K562 (cell line): ENCODE measurements around the gene DPM1. TPM values are rescaled to one million over a fixed set of nuclear protein-coding genes. Genes with fewer than 3 reads are reported as not detected.

Source experiments
- ATAC-seq: fragments of 200-7000 bp; cut with Tn5 transposase; 3 replicates; pipeline ENCODE4 v1.9.1; 2020; ENCODE audit warnings: moderate library complexity
- BruUV-seq: library from RNA; stranded (reverse); fragments of 400-500 nt; replicated peaks from 2 replicates; lab custom pipeline; 2021; lab: Mats Ljungman, UMichigan
- CTCF ChIA-PET: fragments of 300-600 bp; formaldehyde crosslinking; extraction: SDS; loops from one replicate; lab custom pipeline; 2021; ENCODE audit warnings: low intra/inter-chr PET ratio; lab: Yijun Ruan, JAX
- POLR2A ChIA-PET: fragments of 300-600, 350-650 bp; sonication (Branson Sonifier 250); formaldehyde crosslinking; extraction: SDS; loops from one replicate; lab custom pipeline; 2021; ENCODE audit warnings: antibody characterized with exemption, inconsistent platforms; lab: Yijun Ruan, JAX
- DNase-seq, 4 experiments: peaks; one replicate each; pipeline versions ENCODE4 v3.0.0 to v3.0.0-alpha.2; 2011 to 2018; ENCODE audit warnings: low spot score in 3 of 4, mixed read lengths in 3 of 4; ENCODE audit errors: extremely low read depth in 1 of 4
- FAIRE-seq: peaks from 2 replicates; lab custom pipeline; 2011; peaks lifted over from hg19 to GRCh38; lab: Jason Lieb, UNC
- H2AFZ ChIP-seq: 2 replicates; pipeline ENCODE4 v1.6.0; 2011; ENCODE audit warnings: low read depth, low read length, control low read depth, inconsistent platforms
- H3K27ac ChIP-seq: fragments of 200-600 bp; 3 replicates; pipeline ENCODE4 v1.8.0; 2011; ENCODE audit warnings: low read depth, mild to moderate bottlenecking, control low read depth, inconsistent platforms, low read length, moderate library complexity, mixed read lengths; ENCODE audit errors: extremely low read depth
- H3K27me3 ChIP-seq, 2 experiments: fragments of 300-600 bp in 1 of 2; 2 replicates in 1 of 2; 3 replicates in 1 of 2; pipeline versions ENCODE4 v1.6.0 to v1.8.0; 2011; ENCODE audit warnings: inconsistent platforms in 2 of 2, low read length in 2 of 2, mild to moderate bottlenecking in 1 of 2, mixed read lengths in 1 of 2, moderate library complexity in 1 of 2; ENCODE audit not compliant: control insufficient read depth in 2 of 2, insufficient read depth in 2 of 2
- H3K36me3 ChIP-seq: fragments of 300-600 bp; 3 replicates; pipeline ENCODE4 v1.8.0; 2011; ENCODE audit warnings: mild to moderate bottlenecking, low read length, inconsistent platforms; ENCODE audit not compliant: control insufficient read depth, insufficient read depth
- H3K4me1 ChIP-seq, 2 experiments: fragments of 200-600 bp in 1 of 2; replicated peaks in 1 of 2; 2 replicates in 1 of 2; 3 replicates in 1 of 2; pipeline versions ENCODE4 v1.5.1 to v1.8.0; 2011; ENCODE audit warnings: inconsistent platforms in 2 of 2, low read length in 2 of 2, mild to moderate bottlenecking in 1 of 2, mixed read lengths in 1 of 2, moderate library complexity in 1 of 2; ENCODE audit not compliant: control insufficient read depth in 2 of 2, insufficient read depth in 2 of 2
- H3K4me2 ChIP-seq: 2 replicates; pipeline ENCODE4 v1.6.1; 2011; ENCODE audit warnings: low read length, control low read depth, inconsistent platforms, mixed read lengths; ENCODE audit not compliant: insufficient read depth
- H3K4me3 ChIP-seq: fragments of 200-600 bp; sonication (generic), shearing (Covaris generic); 2 replicates; pipeline ENCODE4 v1.5.1; 2016; ENCODE audit warnings: control low read depth, inconsistent platforms
- H3K79me2 ChIP-seq: fragments of 200-600 bp; 3 replicates; pipeline ENCODE4 v1.8.0; 2011; ENCODE audit warnings: low read length, inconsistent platforms; ENCODE audit not compliant: control insufficient read depth, insufficient read depth
- H3K9ac ChIP-seq, 2 experiments: 2 replicates each; pipeline versions ENCODE4 v1.6.0 to v1.6.1; 2011; ENCODE audit warnings: low read depth in 2 of 2, low read length in 2 of 2, control low read depth in 1 of 2, inconsistent platforms in 1 of 2, mild to moderate bottlenecking in 1 of 2, mixed read lengths in 1 of 2; ENCODE audit not compliant: insufficient read depth in 1 of 2
- H3K9me1 ChIP-seq: one replicate; pipeline ENCODE4 v1.6.0; 2011; ENCODE audit warnings: inconsistent platforms, mild to moderate bottlenecking, low read length, moderate library complexity; ENCODE audit not compliant: control insufficient read depth, insufficient read depth
- H3K9me3 ChIP-seq: replicated peaks from 2 replicates; pipeline ENCODE4 v1.5.1; 2011; ENCODE audit warnings: low read depth, low read length, inconsistent platforms; ENCODE audit not compliant: control insufficient read depth, insufficient read depth
- H4K20me1 ChIP-seq: replicated peaks from 2 replicates; pipeline ENCODE4 v1.6.1; 2011; ENCODE audit warnings: low read length, inconsistent platforms, mixed read lengths; ENCODE audit not compliant: control insufficient read depth, insufficient read depth
- C11orf30 ChIP-seq: fragments of 450-650 bp; IDR thresholded peaks from 2 replicates; pipeline ENCODE4 v1.6.1; 2016; ENCODE audit warnings: low read depth, mild to moderate bottlenecking
- CBFB ChIP-seq: sonication (generic); formaldehyde crosslinking; IDR thresholded peaks from 2 replicates; pipeline ENCODE4 v1.4.0; 2020; ENCODE audit warnings: mild to moderate bottlenecking, missing genetic modification reagents
- CHD1 ChIP-seq: fragments of 200-600 bp; sonication (generic); IDR thresholded peaks from one replicate; pipeline ENCODE4 v1.6.1; 2012; ENCODE audit warnings: mild to moderate bottlenecking, moderate library complexity, low read length, inconsistent platforms
- CSDE1 ChIP-seq, 2 experiments: fragments of 450-650 bp; IDR thresholded peaks; 2 replicates each; pipeline ENCODE4 v1.6.1; 2016; ENCODE audit warnings: mild to moderate bottlenecking in 1 of 2
- E2F6 ChIP-seq, 2 experiments: IDR thresholded peaks; 2 replicates each; pipeline ENCODE4 v1.6.1; 2011; ENCODE audit warnings: borderline replicate concordance in 1 of 2, control low read depth in 1 of 2, low read depth in 1 of 2, low read length in 1 of 2, mild to moderate bottlenecking in 1 of 2, mixed read lengths in 1 of 2, moderate library complexity in 1 of 2; ENCODE audit not compliant: insufficient read depth in 1 of 2, insufficient read length in 1 of 2, poor library complexity in 1 of 2, severe bottlenecking in 1 of 2; ENCODE audit errors: extremely low read depth in 1 of 2
- FOXO4 ChIP-seq: fragments of 450-650 bp; formaldehyde crosslinking; IDR thresholded peaks from 2 replicates; pipeline ENCODE4 v1.4.0; 2020; ENCODE audit warnings: mild to moderate bottlenecking, moderate library complexity
- KLF13 ChIP-seq: fragments of 450-650 bp; IDR thresholded peaks from 2 replicates; pipeline ENCODE4 v1.6.1; 2016; ENCODE audit warnings: missing genetic modification characterization, low read depth, mild to moderate bottlenecking, missing compliant biosample characterization, moderate library complexity, borderline replicate concordance
- LCOR ChIP-seq: sonication (generic); formaldehyde crosslinking; IDR thresholded peaks from 2 replicates; pipeline ENCODE4 v1.8.0; 2022; ENCODE audit warnings: mild to moderate bottlenecking, missing genetic modification reagents
- NFRKB ChIP-seq: fragments of 450-650 bp; IDR thresholded peaks from 2 replicates; pipeline ENCODE4 v1.6.1; 2016; ENCODE audit warnings: low read depth
- ZNF174 ChIP-seq: fragments of 250-450 bp; sonication (Bioruptor Pico); IDR thresholded peaks from 2 replicates; pipeline ENCODE4 v1.4.0; 2020; ENCODE audit warnings: mild to moderate bottlenecking
- WGBS: fragments of 100-300 bp; shearing (Covaris generic); methylation state at CpG from one replicate; pipeline ENCODE4 v1.1.6; 2016; ENCODE audit warnings: low coverage, mixed read lengths; ENCODE audit not compliant: insufficient coverage; ENCODE audit errors: missing lambda C conversion rate; 5-methylcytosine and 5-hydroxymethylcytosine counted together
- in situ Hi-C: fragments of 300-500 bp; cut with MboI; formaldehyde crosslinking; loops from 4 replicates; pipeline ENCODE4 v1.15.0; 2018; ENCODE audit warnings: inconsistent platforms, mixed read lengths
- intact Hi-C: fragments of 100-400 bp; cut with micrococcal nuclease; formaldehyde crosslinking; loops from 2 replicates; pipeline ENCODE4 v1.14.2; 2022
- polyA plus RNA-seq, 8 experiments: library from polyadenylated mRNA; depleted of rRNA in 4 of 8; stranded (reverse) in 5 of 8; unstranded in 3 of 8; fragments of >200 nt; fragmentation: Nextera tagmentation in 2 of 8; fragmentation: Illumina TruSeq in 1 of 8; extraction: Ambion mirVana in 2 of 8; extraction: Trizol in 1 of 8; gene quantifications; 2 replicates each; pipeline versions ENCODE4 v1.2.1 to v1.2.3, GENCODE V29; 2011 to 2014; ENCODE audit warnings: inconsistent platforms in 1 of 8, missing spikeins in 1 of 8
- total RNA-seq, 7 experiments: library from RNA; depleted of rRNA in 6 of 7; stranded (reverse); fragments of >200 nt in 6 of 7; fragmentation: Illumina TruSeq in 2 of 7; extraction: Trizol in 2 of 7; gene quantifications; 2 replicates each; pipeline versions ENCODE4 v1.2.1 to v1.2.3, GENCODE V29; 2011 to 2021; ENCODE audit warnings: low replicate concordance in 1 of 7
- TF ChIP-seq, protein P1 (sequence below): fragments of 450-650 bp; formaldehyde crosslinking; IDR thresholded peaks from 2 replicates; pipeline ENCODE4 v1.4.0; 2020; ENCODE audit warnings: mild to moderate bottlenecking
- TF ChIP-seq, protein P2 (sequence below), 2 experiments: fragments of 450-650 bp; conservative IDR thresholded peaks; 2 replicates each; pipeline ENCODE4 v1.6.1; 2017; ENCODE audit warnings: mild to moderate bottlenecking in 2 of 2, moderate library complexity in 2 of 2
- TF ChIP-seq, protein P3 (sequence below): fragments of 450-650 bp; formaldehyde crosslinking; IDR thresholded peaks from 2 replicates; pipeline ENCODE4 v1.4.0; 2022; ENCODE audit warnings: mild to moderate bottlenecking, moderate library complexity
- TF ChIP-seq, protein P4 (sequence below): IDR thresholded peaks from 3 replicates; pipeline ENCODE4 v1.6.1; 2011; ENCODE audit warnings: borderline replicate concordance, mild to moderate bottlenecking; ENCODE audit not compliant: insufficient read length, insufficient read depth

DPM1 gene
- total and polyA plus RNA-seq, 9 of the 15 experiments (the other 6 are each of a cell fraction or from before 2014, with no cell fraction given), result 75.2 to 190 (median 153) TPM

DNA sequence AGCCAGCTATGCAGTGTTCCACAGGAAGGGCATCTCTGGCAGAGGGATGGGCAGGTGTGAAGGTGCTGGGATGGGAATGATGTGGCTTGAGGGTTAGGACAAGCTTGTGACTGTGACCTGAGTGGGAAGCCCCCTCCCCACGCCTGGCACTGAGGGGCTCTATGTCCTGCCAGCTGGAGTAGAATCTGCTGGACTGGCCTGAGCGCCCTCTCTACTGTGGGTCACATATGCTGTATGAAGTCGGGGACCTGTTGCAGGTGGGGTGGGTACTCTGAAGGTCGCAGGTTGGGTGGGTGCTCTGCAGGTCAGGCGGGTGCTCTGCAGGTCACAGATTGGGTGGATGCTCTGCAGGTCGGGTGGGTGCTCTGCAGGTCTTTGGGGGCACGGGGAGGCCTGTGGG is 44.3 kb upstream of the DPM1 start:
- no peak overlapping the region for H3K4me2 ChIP-seq
- H2AFZ ChIP-seq, result no peak overlapping the region
- 1% methylated on average over 7 of the region's 7 CpGs for WGBS
- DNase-seq (no peak), ATAC-seq (no peak), FAIRE-seq (no peak)
- H3K4me1 ChIP-seq, result peaks cover 0 to 13% of the 10 kb centered on the region in 2 experiments; a peak in 1 of 5 replicates
- in situ Hi-C loops (no loop called here), intact Hi-C loops (no loop called here)
- ChIA-PET CTCF (no interaction called here), POLR2A (no interaction called here)
- BruUV-seq, result no TSS peak
- no peaks in the 10 kb centered on the region for H3K79me2 ChIP-seq
- H3K9ac ChIP-seq, result no peak overlapping the region
- H4K20me1 ChIP-seq, result 0 out of 2 replicates have a peak, but pooled peaks cover 3% of the 10 kb centered on the region
- H3K27me3 ChIP-seq, result peaks cover 31 to 68% of the 10 kb centered on the region in 2 experiments; a peak in 4 of 5 replicates
- no peak overlapping the region for H3K4me3 ChIP-seq
- H3K27ac ChIP-seq, result no peak overlapping the region
- H3K9me1 ChIP-seq, result no peaks in the 10 kb centered on the region
- no peaks in the 10 kb centered on the region for H3K36me3 ChIP-seq
- no peaks in the 10 kb centered on the region for H3K9me3 ChIP-seq
- no peak for TF ChIP-seq C11orf30
- TF ChIP-seq CHD1, result no peak
- no peak for TF ChIP-seq NFRKB
- TF ChIP-seq E2F6 (IDR thresholded peaks at IDR 0.05; ENCODE audit: borderline replicate concordance in 1 of 2, extremely low read depth in 1 of 2, insufficient read depth in 1 of 2, insufficient read length in 1 of 2, low read depth in 1 of 2, low read length in 1 of 2, poor library complexity in 1 of 2, severe bottlenecking in 1 of 2), result no peak
- TF ChIP-seq CSDE1 (IDR thresholded peaks at IDR 0.05), result no peak
- TF ChIP-seq FOXO4 (CRISPR knock-in tag), result no peak
- TF ChIP-seq LCOR (CRISPR knock-in tag), result no peak
- TF ChIP-seq KLF13 (tag), result no peak
- no peak for TF ChIP-seq CBFB (CRISPR knock-in tag)
- TF ChIP-seq, protein P1, sequence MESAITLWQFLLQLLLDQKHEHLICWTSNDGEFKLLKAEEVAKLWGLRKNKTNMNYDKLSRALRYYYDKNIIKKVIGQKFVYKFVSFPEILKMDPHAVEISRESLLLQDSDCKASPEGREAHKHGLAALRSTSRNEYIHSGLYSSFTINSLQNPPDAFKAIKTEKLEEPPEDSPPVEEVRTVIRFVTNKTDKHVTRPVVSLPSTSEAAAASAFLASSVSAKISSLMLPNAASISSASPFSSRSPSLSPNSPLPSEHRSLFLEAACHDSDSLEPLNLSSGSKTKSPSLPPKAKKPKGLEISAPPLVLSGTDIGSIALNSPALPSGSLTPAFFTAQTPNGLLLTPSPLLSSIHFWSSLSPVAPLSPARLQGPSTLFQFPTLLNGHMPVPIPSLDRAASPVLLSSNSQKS (CRISPR knock-in tag), result no peak
- no peak for TF ChIP-seq ZNF174
- TF ChIP-seq, protein P2, sequence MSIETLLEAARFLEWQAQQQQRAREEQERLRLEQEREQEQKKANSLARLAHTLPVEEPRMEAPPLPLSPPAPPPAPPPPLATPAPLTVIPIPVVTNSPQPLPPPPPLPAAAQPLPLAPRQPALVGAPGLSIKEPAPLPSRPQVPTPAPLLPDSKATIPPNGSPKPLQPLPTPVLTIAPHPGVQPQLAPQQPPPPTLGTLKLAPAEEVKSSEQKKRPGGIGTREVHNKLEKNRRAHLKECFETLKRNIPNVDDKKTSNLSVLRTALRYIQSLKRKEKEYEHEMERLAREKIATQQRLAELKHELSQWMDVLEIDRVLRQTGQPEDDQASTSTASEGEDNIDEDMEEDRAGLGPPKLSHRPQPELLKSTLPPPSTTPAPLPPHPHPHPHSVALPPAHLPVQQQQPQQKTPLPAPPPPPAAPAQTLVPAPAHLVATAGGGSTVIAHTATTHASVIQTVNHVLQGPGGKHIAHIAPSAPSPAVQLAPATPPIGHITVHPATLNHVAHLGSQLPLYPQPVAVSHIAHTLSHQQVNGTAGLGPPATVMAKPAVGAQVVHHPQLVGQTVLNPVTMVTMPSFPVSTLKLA (conservative IDR thresholded peaks at IDR 0.05), result no peak
- TF ChIP-seq, protein P3, sequence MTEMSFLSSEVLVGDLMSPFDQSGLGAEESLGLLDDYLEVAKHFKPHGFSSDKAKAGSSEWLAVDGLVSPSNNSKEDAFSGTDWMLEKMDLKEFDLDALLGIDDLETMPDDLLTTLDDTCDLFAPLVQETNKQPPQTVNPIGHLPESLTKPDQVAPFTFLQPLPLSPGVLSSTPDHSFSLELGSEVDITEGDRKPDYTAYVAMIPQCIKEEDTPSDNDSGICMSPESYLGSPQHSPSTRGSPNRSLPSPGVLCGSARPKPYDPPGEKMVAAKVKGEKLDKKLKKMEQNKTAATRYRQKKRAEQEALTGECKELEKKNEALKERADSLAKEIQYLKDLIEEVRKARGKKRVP (CRISPR knock-in tag), result no peak
- TF ChIP-seq, protein P4, sequence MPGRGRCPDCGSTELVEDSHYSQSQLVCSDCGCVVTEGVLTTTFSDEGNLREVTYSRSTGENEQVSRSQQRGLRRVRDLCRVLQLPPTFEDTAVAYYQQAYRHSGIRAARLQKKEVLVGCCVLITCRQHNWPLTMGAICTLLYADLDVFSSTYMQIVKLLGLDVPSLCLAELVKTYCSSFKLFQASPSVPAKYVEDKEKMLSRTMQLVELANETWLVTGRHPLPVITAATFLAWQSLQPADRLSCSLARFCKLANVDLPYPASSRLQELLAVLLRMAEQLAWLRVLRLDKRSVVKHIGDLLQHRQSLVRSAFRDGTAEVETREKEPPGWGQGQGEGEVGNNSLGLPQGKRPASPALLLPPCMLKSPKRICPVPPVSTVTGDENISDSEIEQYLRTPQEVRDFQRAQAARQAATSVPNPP, result no peak
